ENCODE data around the gene ALDH1L2.

The ALDH1L2 gene

GRCh38 chr12:105033851-105034250 is 50.4 kb downstream of the ALDH1L2 start:
- no peak for DNase-seq (ENCODE audit: low read depth in 2 of 2, low spot score in 1 of 2)

GRCh38 chr12:105032703-105033357 is 51.4 kb downstream of the ALDH1L2 start:
- no peak for DNase-seq (ENCODE audit: low read depth in 2 of 2, low spot score in 1 of 2)

GRCh38 chr12:105030820-105031807 is 53.1 kb downstream of the ALDH1L2 start:
- no peak for DNase-seq (ENCODE audit: low read depth in 2 of 2, low spot score in 1 of 2)

DNA sequence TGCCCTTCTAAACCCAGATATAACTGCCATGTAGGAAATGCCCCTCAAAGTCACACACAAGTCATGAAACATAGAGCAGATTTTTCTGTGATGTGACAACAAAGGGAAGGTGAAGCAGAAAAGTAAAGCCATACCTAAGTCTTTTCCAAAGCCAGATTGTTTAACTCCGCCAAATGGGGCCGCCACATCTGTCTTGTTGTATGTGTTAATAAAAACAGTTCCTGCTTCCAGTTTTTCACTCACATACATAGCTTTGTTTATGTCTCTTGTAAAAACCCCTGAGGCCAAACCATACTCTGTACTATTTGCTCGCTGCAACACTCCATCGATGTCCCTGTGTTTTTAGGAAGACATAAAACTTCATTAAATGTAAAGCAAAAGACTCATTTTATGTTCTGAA is 57.8 kb downstream of the ALDH1L2 start:
- no peak for DNase-seq (ENCODE audit: low read depth in 2 of 2, low spot score in 1 of 2)

- DNase-seq (ENCODE audit: low read depth in 2 of 2, low spot score in 1 of 2), result no peak
Measured at GRCh38 chr12:105025890-105026289, 58.4 kb downstream of the ALDH1L2 start.

- DNase-seq (ENCODE audit: low read depth in 2 of 2, low spot score in 1 of 2), result no peak
Measured at GRCh38 chr12:105024928-105025327, 59.3 kb downstream of the ALDH1L2 start.

DNA sequence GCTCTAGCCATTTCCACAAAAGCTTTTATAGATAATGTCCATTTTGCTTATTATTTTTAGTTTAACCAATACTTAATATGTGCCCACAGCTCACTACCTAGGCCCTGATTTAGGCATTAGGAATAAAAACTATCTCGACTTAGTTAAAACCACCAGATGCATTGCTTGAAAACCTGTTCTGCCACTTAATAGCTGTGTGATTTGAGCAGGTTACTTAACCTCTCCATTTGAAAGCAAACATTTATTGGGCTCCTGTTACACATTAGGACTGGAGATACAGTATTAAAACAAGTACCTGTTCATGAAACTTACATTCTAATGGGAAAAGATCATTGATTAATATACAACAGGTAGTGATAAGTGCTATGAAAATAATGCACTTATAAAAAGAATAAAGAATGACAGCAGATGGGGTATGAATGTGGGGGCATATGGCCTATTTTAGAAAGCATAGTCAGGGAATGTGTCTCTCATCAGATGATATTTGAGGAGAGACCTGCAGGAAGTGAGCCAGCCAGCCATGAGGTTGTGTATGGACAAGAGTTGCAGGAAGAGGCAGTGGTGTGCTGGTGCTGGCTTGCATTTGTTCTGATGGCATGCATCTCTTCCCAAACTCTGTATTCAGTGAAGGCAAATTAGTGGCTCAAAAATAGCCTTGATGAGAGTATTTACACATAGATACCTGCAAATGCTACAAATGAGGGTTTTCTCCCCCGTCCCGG is 63.9 kb downstream of the ALDH1L2 start:
- no peak for DNase-seq (ENCODE audit: low read depth in 2 of 2, low spot score in 1 of 2)

- DNase-seq (ENCODE audit: low read depth in 2 of 2, low spot score in 1 of 2), result no peak
Measured at GRCh38 chr12:105018776-105019175, 65.5 kb downstream of the ALDH1L2 start.

GRCh38 chr12:105018012-105018411 is 66.2 kb downstream of the ALDH1L2 start:
- DNase-seq (ENCODE audit: low read depth in 2 of 2, low spot score in 1 of 2), result no peak

DNA sequence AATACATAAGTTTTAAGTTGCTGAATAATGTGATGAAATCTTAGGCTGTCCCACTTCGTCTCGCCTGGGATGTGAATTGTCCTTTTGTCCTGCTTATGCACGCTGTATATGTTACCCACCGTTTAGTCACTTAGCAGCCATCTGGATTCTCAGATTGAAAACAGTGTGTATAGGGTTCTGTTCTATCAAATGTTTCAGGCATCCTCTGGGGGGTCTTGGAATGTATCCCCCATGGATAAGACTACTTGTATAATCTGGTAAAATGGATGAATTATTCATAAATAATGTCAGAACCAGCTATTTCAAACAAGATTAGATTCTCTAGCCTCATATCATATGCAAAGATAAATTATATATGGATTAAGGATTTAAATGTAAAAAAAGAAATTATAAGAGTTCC is 68.7 kb downstream of the ALDH1L2 start:
- no peak for DNase-seq (ENCODE audit: low read depth in 2 of 2, low spot score in 1 of 2)

DNA sequence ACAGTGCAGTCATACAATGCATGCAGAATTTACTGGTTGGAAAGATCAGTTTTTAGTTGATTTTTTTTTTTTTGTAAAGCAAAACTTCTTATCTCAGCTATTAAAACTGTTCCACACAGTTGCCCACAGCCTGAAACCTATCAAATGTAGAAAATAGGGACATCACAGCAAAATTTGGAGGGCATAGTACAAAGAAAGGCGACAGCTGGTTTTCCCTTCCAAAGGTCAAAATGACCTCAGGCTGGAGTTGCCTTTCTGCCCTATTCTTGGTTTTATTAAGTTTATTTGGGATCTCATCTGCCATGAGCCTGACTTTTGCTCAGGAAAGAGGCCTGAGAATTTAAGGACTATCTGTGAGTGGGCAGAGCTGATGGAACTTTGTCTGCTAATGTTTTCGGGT is 69.7 kb downstream of the ALDH1L2 start:
- DNase-seq (ENCODE audit: low read depth in 2 of 2, low spot score in 1 of 2), result no peak

DNA sequence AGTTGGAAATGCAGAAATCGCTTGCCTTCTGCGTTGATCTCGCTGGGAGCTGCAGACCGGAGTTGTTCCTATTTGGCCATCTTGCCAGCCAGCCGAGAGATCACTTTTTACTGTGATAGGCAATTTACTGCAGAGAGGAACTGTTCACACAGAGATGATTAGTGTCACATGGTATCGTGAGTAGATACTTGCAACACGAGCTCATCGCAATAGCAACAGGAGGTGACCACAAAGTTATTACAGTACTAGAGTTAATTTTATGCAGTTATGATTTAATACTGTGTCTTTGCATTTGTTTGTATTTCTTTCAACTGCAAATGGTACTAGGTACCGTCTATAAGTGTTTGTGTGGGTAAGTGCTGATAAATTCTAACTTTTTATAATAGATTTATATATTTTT is 70.4 kb downstream of the ALDH1L2 start:
- no peak for DNase-seq (ENCODE audit: low read depth in 2 of 2, low spot score in 1 of 2)

GRCh38 chr12:105001476-105001875 is 82.8 kb downstream of the ALDH1L2 start:
- no peak for DNase-seq (ENCODE audit: low read depth in 2 of 2, low spot score in 1 of 2)

GRCh38 chr12:104999347-104999685 is 84.9 kb downstream of the ALDH1L2 start:
- DNase-seq (ENCODE audit: low read depth in 2 of 2, low spot score in 1 of 2), result no peak

GRCh38 chr12:104998423-104999346 is 85.6 kb downstream of the ALDH1L2 start:
- DNase-seq (ENCODE audit: low read depth in 2 of 2, low spot score in 1 of 2), result no peak

- DNase-seq (ENCODE audit: low read depth in 2 of 2, low spot score in 1 of 2), result no peak
Measured at GRCh38 chr12:104997541-104997940, 86.7 kb downstream of the ALDH1L2 start.

- DNase-seq (ENCODE audit: low read depth in 2 of 2, low spot score in 1 of 2), result no peak
Measured at GRCh38 chr12:104994336-104994735, 89.9 kb downstream of the ALDH1L2 start.

GRCh38 chr12:104991565-104992128 is 92.6 kb downstream of the ALDH1L2 start:
- no peak for DNase-seq (ENCODE audit: low read depth in 2 of 2, low spot score in 1 of 2)

DNA sequence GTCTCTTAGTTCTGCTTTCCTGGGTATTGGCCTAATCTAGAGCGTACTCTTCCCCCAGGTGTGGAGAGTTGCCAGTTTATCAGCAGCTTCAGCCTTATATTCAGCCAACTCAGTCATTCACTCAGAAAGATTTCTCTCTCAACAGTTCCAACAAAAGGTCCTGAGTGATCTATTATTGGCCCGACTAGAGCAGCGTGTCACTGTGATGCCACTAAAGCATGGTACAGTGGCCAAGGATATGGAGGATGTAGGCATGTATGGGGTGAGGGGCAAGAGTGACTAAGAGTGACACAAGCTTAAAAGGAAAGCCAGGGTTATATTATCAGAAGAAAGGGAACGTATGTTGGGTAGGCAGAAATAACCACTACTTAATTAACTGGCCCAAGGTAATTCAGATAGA is 93.3 kb downstream of the ALDH1L2 start:
- DNase-seq (ENCODE audit: low read depth in 2 of 2, low spot score in 1 of 2), result no peak

Data from stimulated activated CD8-positive, alpha-beta memory T cell treated with anti-CD3 and anti-CD28 coated beads, Interleukin-4, amount 100 ng/mL, for 4 hours (primary cell).